DOHH2 (cell line): ENCODE measurements around the gene CNOT2.

Source experiments
- CTCF ChIP-seq: fragments of 200-600 bp; sonication (generic); IDR thresholded peaks from one replicate; pipeline ENCODE4 v1.5.1; 2014; ENCODE audit warnings: antibody characterized with exemption, mild to moderate bottlenecking, low read depth, low read length; ENCODE audit not compliant: poor library complexity, severe bottlenecking
- EZH2phosphoT487 ChIP-seq: fragments of 200-600 bp; sonication (generic); IDR thresholded peaks from 2 replicates; pipeline ENCODE4 v1.6.1; 2017; ENCODE audit warnings: borderline replicate concordance, mild to moderate bottlenecking, antibody characterized with exemption, low read length, moderate library complexity, mixed read lengths

- TF ChIP-seq CTCF (no peak), EZH2phosphoT487 (no peak)
Measured at GRCh38 chr12:70400124-70400523, 156.9 kb downstream of the CNOT2 start.
